ENCODE measurements around the gene ACTL7B.

GRCh38 chr9:108842610-108843295, 13.0 kb downstream of the ACTL7B start:
- no peak for TF ChIP-seq POLR2A (IDR thresholded peaks at IDR 0.05; ENCODE audit: low read depth, low read length)
- no peak for TF ChIP-seq POLR2AphosphoS5 (IDR thresholded peaks at IDR 0.05; ENCODE audit: low read depth, low read length)

Measured in GM12892 (cell line).